OCI-LY7 (cell line): ENCODE results near the gene BCAN.

Source experiments
- CTCF ChIP-seq: fragments of 200-600 bp; sonication (generic); conservative IDR thresholded peaks from 2 replicates; pipeline ENCODE4 v1.5.1; 2014; ENCODE audit warnings: mild to moderate bottlenecking, antibody characterized with exemption, low read length, moderate library complexity, mixed read lengths
- EZH2phosphoT487 ChIP-seq: fragments of 200-600 bp; sonication (generic); IDR thresholded peaks from 2 replicates; pipeline ENCODE4 v1.6.1; 2018; ENCODE audit warnings: low read depth, borderline replicate concordance, mild to moderate bottlenecking, mixed run types, antibody characterized with exemption, low read length, moderate library complexity, mixed read lengths

- TF ChIP-seq CTCF (peak; percentile 92), EZH2phosphoT487 (no peak)
These were observed 32.9 kb upstream of the BCAN start for GRCh38 chr1:156608981-156609380.
